ENCODE results near the gene TUBB1. TPM values are rescaled to one million over a fixed set of nuclear protein-coding genes. Genes with fewer than 3 reads are reported as not detected.

TUBB1 gene
- total RNA-seq (ENCODE audit: low replicate concordance): not detected in 2 replicates

GRCh38 chr20:59019217-59019616 lies at the start of gene TUBB1:
Gene TUBB1, plus strand, starts transcription at chr20:59019429. Its CDS starts 94 bp downstream, at chr20:59019523.

GRCh38 chr20:58980711-58981627 lies 38.3 kb upstream of the TUBB1 start, which contains the start of gene NELFCD:
Gene NELFCD, plus strand, starts transcription at chr20:58981256. Its CDS starts 54 bp downstream, at chr20:58981310.

DNA sequence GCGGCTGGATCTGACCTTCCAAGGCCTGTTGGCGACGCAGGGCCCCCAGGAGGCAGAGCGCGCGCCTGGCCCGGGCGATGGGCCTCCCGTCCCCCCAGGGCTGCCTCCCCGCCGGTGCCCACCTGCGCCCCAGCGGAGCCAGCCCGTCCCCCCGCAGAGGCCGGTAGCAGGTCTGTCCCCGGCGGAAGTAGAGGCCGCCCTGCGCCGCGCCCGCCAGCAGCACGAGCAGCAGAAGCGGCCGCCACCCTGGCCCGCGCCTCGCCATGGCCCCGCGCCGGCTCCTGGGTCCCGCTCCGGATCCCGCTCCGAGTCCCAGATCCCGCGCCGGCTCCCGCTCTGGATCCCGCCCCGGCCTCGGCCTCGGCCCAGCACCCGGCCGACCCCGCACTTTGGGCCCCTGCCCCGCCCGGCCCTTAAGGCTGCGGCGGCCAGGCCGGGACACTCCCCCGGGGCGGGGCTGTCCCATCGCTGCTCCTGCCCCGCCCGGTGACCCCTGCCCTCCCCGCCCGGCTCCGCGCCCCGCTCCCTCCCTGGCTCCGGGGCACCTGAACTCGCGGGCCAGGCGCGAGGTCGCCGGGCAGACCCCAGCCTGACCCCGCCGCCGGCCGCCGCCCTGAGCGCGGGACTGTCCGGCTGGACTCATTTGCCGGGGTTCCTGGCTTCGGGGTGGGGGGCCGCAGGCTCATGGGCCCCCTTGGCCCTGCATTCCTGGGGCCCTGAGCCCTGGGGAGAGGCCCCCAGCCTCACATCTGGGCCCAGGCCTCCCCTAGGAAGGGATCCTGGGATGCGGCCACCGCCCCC lies 12.2 kb upstream of the TUBB1 start, which contains the start of gene CTSZ:
TSS of gene CTSZ (minus strand) at position 391 of the 801 bp plus-strand sequence. CDS start at position 265, 126 bp downstream.

GRCh38 chr20:59032023-59032712 lies 12.9 kb downstream of the TUBB1 start, which contains the start of gene ATP5F1E:
Gene ATP5F1E, minus strand, starts transcription at chr20:59032335. Its CDS starts 84 bp downstream, at chr20:59032251.

GRCh38 chr20:59042151-59042795 lies 23.0 kb downstream of the TUBB1 start, which contains the start of gene PRELID3B:
Gene PRELID3B, minus strand, starts transcription at chr20:59042786. Its CDS starts 56 bp downstream, at chr20:59042730.

Other genes starting within 250 kb of the TUBB1 start
- 0.35 and 1.1 TPM in 2 replicates for gene GNAS-AS1, start 168.5 kb upstream of the TUBB1 start, total RNA-seq (ENCODE audit: low replicate concordance)
- 501 and 607 TPM in 2 replicates for gene GNAS, start 166.7 kb upstream of the TUBB1 start, total RNA-seq (ENCODE audit: low replicate concordance)
- gene NELFCD, start 38.2 kb upstream of the TUBB1 start, total RNA-seq (ENCODE audit: low replicate concordance): 54.4 and 63.7 TPM in 2 replicates
- gene CTSZ, start 12.2 kb upstream of the TUBB1 start, total RNA-seq (ENCODE audit: low replicate concordance): 280 and 325 TPM in 2 replicates
- 34.3 and 34.9 TPM in 2 replicates for gene ATP5F1E, start 12.9 kb downstream of the TUBB1 start, total RNA-seq (ENCODE audit: low replicate concordance)
- 62.6 and 75.1 TPM in 2 replicates for gene PRELID3B, start 23.4 kb downstream of the TUBB1 start, total RNA-seq (ENCODE audit: low replicate concordance)
- not detected in 2 replicates for gene ZNF831, start 144.4 kb downstream of the TUBB1 start, total RNA-seq (ENCODE audit: low replicate concordance)

Measured in smooth muscle cell of the coronary artery (primary cell).